RWPE1 (cell line): ENCODE data around the gene LIG3.

Experiments
- CTCF ChIA-PET: fragments of 350-600 bp; sonication (Branson Sonifier 250); formaldehyde crosslinking; extraction: SDS; loops from one replicate; lab custom pipeline; 2021; lab: Yijun Ruan, JAX
- POLR2A ChIA-PET: fragments of 400-600 bp; formaldehyde crosslinking; extraction: SDS; loops from one replicate; lab custom pipeline; 2020; ENCODE audit warnings: antibody characterized with exemption; ENCODE audit not compliant: low non-redundant PET; lab: Yijun Ruan, JAX
- DNase-seq: peaks from one replicate; pipeline ENCODE4 v3.0.0; 2012; ENCODE audit warnings: low spot score
- H3K27ac ChIP-seq: fragments of 450-650 bp; 2 replicates; pipeline ENCODE4 v1.5.1; 2017
- TF ChIP-seq, protein P1 (sequence below): fragments of 450-650 bp; conservative IDR thresholded peaks from 2 replicates; pipeline ENCODE4 v1.5.1; 2017; ENCODE audit warnings: low read depth, mild to moderate bottlenecking

LIG3 gene

DNA sequence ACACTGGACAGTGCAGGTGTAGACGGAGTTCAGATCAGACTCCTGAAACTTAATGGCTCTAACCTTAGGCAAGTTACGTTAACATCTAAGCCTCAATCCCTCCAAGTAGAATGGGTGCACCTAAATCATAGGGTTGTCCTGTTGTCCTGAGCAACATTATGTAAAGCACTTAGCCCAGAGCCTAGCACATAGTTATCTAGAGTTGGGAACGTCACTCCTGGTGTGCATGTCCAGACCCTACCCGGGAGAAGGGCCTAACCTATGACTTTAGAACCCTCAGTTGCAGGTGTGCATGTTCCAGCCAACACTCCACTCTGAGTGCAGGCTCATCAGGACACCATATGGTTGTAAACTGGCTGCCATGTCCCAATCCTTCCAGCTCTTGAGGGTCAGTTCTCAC, 26.0 kb downstream of the LIG3 start:
- no peak for DNase-seq
- ChIA-PET CTCF (interaction anchor here (0.7 kb wide), 1 partner anchor 28 kb away, joined by 3 read pairs; no protein-coding TSS in a partner anchor), POLR2A (no interaction called here)
- H3K27ac ChIP-seq, result no peak overlapping the region
- TF ChIP-seq, protein P1, sequence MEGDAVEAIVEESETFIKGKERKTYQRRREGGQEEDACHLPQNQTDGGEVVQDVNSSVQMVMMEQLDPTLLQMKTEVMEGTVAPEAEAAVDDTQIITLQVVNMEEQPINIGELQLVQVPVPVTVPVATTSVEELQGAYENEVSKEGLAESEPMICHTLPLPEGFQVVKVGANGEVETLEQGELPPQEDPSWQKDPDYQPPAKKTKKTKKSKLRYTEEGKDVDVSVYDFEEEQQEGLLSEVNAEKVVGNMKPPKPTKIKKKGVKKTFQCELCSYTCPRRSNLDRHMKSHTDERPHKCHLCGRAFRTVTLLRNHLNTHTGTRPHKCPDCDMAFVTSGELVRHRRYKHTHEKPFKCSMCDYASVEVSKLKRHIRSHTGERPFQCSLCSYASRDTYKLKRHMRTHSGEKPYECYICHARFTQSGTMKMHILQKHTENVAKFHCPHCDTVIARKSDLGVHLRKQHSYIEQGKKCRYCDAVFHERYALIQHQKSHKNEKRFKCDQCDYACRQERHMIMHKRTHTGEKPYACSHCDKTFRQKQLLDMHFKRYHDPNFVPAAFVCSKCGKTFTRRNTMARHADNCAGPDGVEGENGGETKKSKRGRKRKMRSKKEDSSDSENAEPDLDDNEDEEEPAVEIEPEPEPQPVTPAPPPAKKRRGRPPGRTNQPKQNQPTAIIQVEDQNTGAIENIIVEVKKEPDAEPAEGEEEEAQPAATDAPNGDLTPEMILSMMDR, result no peak

DNA sequence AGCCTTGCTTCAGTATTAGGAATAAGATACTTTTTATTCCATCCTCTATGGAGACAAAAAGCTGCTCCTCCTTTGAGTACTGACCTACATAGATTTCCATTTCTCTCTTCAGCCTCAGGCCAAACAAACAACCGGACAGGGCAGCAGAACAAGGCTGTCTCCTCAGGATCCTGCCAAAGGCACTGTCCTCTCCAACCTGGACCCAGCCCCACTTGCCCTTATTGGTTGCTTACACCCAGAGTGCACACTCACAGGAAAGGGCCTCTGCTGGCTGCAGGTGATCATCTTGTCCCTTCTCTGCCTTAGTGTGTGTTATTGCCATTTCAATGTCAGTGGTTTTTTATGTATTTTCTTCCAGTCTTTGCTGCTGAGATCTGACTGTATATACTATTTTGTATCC, 26.6 kb downstream of the LIG3 start:
- POLR2A ChIA-PET, result no interaction called here
- TF ChIP-seq, protein P1, result no peak
- no peak for DNase-seq
- CTCF ChIA-PET, result interaction anchor here (0.7 kb wide), 1 partner anchor 28 kb away, joined by 3 read pairs; no protein-coding TSS in a partner anchor
- H3K27ac ChIP-seq, result no peak overlapping the region

DNA sequence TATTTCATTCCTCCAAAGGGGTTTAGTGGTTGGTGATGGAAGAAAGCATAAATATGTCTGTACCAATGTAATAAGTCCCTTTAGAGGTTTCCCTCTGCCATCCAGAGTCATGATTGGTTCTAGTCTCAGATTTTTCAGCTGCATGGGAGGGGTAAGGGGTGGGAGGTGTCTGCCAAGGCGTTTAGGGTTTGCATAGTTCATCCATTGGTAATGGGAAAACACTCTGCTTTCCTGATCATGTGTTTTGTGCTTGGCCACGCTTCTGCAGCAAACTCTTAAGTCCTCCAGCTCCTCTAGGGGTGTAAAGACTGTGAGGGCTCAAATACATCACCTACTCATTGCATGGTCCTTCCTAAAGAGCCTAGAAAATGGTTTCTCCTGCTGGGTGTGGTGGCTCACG, 29.8 kb downstream of the LIG3 start:
- TF ChIP-seq, protein P1, result no peak
- no peak overlapping the region for H3K27ac ChIP-seq
- POLR2A ChIA-PET, result no interaction called here
- CTCF ChIA-PET, result no interaction called here
- no peak for DNase-seq

DNA sequence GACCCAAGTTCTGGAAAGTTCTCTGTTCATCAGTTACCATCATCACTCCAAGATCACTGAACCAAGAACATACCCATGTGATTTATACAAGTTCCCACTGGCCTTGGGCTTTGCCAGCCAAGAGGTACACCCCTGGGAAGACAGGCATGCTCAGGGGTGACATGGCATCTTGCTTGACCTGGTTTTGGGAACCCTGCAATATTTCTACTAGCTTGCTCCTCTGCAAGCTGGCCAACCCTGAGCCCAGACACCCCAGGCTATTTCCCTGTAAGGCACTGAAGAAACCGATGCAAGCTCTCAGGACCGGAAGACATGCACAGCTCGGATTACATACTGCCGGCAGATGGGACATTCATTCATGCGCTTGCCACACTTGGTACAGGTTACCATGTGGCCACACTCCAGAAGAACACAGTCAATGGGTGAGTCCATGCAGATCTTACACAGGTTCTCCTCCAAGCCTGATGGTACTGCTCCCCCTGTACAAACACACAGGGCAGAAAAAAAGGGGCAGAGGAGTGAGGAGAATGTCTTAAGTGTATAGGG, 31.4 kb downstream of the LIG3 start:
- no peak overlapping the region for H3K27ac ChIP-seq
- TF ChIP-seq, protein P1, result no peak
- ChIA-PET CTCF (no interaction called here), POLR2A (no interaction called here)
- no peak for DNase-seq

DNA sequence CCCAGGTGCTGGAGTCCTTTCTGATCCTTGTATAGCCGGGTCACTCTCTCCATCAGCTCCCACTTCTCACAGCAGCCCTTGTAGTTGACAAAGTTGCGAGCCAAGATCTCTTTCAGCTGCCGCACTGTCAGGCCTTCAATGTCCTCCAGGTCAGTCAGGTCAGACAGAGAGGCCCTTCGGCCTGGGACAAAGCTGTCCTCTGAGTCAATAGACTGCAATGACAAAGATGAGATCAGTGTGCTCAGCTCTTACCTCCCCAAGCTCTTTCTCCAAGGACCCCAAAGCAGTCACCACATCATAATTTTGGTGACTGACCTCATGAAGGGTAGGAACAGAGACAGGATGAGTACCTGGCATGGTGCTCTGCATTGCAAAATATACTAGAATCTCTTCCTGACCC, 36.1 kb downstream of the LIG3 start:
- H3K27ac ChIP-seq, result no peak overlapping the region
- TF ChIP-seq, protein P1, result no peak
- POLR2A ChIA-PET, result no interaction called here
- CTCF ChIA-PET, result interaction anchor here (0.6 kb wide), 1 partner anchor 773 kb away, joined by 5 read pairs; no protein-coding TSS in a partner anchor
- DNase-seq, result no peak

DNA sequence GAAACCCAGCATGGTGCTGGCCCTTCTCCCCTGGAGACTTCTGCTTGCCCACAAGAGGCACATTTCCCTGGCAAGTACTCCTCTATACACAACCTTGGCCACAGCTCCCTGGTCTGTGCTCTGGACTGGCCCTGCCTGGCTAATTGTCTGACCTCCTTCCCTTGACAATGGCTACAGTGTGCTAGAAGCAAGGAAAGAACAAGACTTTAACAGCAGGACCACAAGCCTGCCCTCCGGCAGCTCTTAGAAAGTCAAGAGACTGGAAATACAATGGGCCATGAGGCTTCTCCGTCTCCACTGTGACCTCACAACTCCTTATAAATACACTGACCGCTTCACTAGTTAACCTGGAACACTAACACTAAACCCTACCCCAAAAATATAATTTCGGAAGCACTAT, 36.7 kb downstream of the LIG3 start:
- no peak for DNase-seq
- TF ChIP-seq, protein P1, result no peak
- ChIA-PET CTCF (no interaction called here), POLR2A (no interaction called here)
- no peak overlapping the region for H3K27ac ChIP-seq
